Inflammatory macrophage treated with lipopolysaccharide for 1 hour (primary cell): Measurements from ENCODE around the gene PARD6B.
"Not testable (repeated sequence)": the region's sequence is repeated elsewhere in the genome, so short reads cannot be mapped to it uniquely, and the experiment has no call there.

Experiments
- DNase-seq, 2 donors: peaks; one replicate each; pipeline ENCODE4 v3.0.0-alpha.2; 2020 to 2022

Gene PARD6B

DNA sequence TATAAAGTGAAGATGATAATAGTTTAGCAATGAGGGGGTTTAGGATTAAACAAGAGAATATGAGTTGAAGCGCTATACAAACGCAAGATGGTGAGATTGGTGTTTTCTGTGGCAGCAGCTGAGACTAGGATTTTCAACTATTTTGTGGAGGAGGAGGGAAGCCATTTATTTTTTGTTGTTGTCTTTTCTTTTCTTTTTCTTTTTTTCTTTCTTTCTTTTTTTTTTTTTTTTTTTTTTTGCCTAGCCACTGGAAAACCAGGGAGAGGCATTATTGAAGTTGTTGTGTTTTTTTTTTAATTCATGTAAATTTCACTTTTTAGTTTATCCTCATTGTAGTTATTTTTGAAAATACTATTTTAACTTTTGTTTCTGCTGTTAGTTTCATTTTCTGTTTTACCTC is 15.9 kb downstream of the PARD6B start:
- no peak for DNase-seq

DNA sequence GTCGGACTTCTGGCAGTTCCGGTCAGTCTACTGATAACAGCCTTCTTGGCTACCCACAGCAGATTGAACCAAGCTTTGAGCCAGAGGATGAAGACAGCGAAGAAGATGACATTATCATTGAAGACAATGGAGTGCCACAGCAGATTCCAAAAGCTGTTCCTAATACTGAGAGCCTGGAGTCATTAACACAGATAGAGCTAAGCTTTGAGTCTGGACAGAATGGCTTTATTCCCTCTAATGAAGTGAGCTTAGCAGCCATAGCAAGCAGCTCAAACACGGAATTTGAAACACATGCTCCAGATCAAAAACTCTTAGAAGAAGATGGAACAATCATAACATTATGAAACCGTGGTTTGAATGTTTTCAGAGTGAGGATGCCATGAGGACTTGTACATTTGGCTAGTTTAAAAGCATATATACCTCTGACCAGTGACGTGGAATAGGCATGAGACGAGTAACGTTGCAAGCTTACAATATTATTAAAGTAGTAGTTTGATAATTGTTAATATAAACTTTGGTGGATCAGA is 18.8 kb downstream of the PARD6B start:
- DNase-seq = no peak

DNA sequence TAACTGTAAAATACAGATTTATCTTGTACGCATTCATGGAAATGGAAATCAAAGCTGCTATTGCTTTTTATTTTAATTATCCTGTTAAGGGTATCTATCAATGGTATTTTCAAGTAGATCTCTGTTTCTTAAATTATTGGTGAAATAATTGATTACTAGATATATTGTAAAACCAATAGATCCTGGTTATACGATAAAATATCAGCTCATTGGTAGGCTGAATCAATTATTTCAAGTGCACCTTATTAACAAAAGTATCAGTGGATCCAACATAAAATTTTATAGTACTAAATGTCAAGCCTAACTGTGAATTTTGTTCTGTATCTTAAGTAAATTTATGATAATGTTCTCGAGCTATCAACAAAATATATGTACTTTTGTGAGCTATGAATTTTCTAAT is 21.8 kb downstream of the PARD6B start:
- DNase-seq = no peak

DNA sequence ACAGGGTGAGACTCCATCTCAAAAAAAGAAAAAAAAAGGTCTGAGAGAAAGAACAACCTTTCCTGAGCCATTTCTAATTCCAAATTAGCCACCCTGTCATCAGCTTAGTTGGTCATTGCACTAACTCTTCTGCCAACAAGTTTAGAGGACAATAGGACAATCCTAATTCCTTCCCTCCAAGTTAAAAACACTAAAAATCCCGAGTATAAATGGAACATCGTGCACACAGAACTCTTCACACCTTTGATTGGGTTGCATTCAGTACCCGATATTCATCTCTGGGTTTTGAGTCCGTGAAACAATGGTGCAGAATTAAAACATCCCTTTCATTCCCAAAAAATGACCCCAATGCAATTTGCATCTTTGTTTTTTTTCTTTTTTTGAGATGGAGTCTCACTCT is 23.0 kb downstream of the PARD6B start:
- DNase-seq = no peak

DNA sequence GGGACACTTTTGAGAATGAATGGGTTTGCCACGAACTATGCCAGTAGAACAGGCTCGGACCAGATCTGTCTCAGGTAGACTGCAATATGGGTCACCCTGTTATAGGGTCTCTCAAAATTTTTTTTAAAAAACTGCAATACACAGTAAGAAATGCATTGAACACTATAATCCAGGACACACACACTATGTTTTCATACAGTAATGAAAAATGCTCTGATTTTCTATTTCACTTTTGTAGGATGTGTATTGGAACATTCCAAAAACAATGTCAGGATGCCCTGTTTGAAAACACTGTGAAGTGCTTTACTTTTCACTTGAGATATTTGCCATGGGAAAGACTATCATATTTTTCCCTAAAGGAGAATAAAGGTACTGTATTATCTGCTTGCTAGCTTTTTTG is 25.1 kb downstream of the PARD6B start:
- no peak for DNase-seq

DNA sequence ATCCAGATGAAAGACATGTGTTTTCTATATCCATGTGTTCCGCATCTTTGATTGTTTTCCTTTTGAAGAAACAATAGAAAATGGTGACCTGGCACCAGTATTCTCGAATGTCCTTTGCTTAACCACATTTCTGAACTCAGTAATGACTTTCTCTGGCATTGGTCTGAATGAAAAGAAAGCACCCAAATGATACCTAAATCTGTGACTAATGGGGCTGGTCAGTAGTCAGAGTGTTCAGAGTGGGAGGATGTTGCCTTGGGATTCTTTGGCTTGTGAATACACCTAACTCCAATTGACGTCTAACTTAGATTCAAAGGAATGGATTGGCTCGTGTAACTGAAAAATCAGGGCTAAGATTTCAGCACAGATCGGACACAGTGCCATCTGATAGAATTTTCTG is 27.1 kb downstream of the PARD6B start:
- DNase-seq = no peak

DNA sequence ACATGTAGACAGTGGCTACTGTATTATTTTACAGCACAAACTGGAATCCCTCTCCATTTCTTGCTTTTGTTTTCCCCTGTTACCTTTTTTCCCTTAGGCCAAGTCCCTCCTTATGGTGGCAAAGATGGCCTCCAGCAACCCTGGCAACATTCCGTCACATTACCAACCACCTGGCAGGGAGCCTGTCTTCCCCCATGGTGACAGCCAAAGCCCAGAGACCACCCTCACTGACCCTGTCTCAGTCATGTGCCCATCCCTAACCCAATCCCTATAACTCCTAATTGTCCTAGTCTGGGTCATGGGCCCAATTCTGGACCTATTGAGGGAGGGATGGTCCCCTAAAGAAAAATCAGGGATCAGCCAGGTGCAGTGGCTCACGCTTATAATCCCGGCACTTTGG is 27.6 kb downstream of the PARD6B start:
- no peak for DNase-seq

DNA sequence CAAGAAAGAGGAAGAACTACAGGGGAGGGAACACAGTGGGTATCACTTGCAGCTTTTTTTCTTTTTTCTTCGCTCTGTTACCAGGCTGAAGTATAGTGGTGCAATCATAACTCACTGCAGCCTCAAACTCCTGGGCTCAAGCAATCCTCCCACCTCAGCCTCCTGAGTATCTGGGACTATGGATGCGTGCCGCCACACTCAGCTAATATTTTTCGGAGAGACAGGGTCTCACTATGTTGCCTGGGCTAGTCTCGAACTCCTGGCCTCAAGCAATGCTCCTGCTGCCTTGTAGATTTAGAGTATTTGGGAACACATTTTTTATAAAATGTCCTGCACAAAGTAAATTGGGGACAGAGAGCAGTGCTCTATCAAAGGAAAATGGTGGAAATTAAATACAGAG is 28.3 kb downstream of the PARD6B start:
- no peak for DNase-seq

DNA sequence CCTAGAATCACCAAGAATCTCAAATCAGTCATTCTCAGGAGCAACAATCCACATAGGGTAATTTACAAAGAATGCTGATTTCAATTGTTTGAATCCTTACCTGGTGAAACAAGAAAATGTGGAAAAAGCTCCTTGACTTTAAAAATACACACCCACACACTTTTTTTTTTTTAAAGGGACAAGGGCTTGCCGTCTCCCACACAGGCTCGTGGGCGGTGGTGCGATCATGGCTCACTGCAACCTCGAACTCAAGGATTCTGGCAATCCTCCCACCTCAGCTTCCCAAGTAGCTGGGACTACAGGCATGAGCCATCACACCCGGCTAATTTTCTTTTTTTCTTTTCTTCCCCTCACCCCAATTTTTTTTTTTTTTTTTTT is 30.7 kb downstream of the PARD6B start:
- no peak for DNase-seq

DNA sequence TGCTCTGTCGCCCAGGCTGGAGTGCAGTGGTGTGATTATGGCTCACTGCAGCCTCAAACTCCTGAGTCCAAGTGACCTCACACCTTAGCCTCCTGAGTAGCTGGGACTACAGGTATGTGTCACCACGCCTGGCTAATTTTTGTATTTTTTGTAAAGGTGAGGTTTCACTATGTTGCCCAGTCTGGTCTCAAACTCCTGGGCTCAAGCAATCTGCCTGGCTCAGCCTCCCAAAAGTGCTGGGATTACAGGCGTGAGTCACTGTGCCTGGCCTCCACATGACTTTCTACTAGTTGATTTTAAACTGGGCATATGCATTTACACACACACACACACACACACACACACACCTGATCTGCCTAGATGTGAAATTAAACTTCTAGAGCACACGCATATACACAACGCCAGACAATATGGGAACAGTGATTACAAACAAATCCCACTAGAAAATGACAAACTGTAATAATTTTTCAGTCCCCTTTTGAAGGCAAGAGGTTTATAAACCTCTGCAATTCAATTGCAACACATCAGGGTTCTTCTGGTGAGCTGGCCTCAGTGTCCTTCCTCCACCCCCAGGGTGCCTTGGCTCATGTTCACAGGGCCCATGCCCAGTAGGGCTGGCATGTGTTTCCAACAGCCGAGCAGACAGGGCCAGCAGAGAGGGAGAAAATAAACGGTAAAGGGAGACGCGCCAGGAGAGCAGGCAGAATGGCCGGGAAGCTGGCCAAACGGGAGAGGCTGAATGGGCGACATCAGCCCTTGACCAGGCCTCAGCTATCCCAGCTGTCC is 31.2 kb downstream of the PARD6B start:
- no peak for DNase-seq

DNA sequence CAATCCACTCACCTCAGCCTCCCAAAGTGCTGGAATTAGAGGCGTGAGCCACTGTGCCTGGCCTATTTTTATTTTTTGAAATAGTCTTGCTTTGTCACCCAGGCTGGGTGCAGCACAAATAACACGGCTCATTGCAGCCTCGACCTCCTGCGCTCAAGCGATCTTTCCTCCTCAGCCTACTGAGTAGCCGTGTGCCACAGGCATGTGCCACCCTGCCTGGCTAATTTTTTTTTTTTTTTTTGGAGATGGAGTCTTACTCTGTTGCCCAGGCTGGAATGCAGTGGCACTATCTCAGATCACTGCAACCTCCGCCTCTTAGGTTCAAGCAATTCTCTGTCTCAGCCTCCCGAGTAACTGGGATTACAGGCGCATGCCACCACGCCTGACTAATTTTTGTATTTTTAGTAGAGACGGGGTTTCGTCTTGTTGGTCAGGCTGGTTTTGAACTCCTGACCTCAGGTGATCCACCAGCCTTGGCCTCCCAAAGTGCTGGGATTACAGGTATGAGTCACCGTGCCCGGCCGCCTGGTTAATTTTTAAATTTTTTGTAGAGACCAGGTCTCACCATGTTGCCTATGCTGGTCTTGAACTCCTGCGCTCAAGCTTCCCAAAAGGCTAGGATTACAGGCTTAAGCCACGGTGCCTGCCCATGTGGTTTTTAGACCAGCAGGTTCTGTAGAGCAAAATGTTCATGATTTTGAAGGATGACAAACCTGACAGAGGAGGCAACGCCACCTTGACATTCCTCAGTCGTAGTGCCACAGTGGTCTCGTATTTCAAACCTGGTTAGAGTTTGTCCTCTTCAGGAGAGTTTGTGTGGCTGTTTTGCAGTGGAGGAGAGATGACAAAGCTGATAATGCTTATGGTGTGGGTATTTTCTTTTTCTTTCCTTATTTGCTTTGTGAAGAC is 32.4 kb downstream of the PARD6B start:
- DNase-seq = not testable (repeated sequence)

DNA sequence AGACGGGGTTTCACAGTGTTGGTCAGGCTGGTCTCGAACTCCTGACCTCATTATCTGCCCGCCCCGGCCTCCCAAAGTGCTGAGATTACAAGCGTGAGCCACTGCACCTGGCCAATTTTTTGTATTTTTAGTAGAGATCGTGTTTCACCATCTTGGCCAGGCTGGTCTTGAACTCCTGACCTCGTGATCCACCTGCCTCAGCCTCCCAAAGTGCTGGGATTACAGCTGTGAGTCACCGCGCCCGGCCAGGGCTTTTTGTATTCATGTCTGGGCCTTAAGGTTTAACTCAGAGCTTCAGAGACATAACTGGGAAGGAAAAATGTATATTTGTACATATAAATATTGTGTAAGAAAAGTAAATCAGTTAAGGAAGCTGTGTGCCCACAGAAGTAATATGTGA is 33.9 kb downstream of the PARD6B start:
- DNase-seq = not testable (repeated sequence)

DNA sequence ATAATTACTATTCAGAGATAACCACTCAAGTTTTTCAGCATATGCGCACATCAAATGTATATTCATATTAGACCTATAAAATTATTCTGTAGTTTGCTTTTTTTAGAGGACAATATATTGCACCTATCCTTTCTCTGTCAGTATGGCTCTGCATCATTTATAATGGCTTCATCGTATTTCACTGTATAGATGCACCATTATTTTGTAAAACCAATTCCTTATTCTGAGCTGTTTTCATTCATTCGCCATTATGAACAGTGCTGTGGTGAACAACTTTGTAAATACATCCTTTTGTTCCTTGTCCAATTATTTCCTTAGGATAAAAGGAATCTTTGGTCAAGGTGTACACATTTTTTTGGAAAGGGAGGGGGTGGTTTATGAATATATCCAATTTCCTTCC is 34.3 kb downstream of the PARD6B start:
- DNase-seq = no peak

DNA sequence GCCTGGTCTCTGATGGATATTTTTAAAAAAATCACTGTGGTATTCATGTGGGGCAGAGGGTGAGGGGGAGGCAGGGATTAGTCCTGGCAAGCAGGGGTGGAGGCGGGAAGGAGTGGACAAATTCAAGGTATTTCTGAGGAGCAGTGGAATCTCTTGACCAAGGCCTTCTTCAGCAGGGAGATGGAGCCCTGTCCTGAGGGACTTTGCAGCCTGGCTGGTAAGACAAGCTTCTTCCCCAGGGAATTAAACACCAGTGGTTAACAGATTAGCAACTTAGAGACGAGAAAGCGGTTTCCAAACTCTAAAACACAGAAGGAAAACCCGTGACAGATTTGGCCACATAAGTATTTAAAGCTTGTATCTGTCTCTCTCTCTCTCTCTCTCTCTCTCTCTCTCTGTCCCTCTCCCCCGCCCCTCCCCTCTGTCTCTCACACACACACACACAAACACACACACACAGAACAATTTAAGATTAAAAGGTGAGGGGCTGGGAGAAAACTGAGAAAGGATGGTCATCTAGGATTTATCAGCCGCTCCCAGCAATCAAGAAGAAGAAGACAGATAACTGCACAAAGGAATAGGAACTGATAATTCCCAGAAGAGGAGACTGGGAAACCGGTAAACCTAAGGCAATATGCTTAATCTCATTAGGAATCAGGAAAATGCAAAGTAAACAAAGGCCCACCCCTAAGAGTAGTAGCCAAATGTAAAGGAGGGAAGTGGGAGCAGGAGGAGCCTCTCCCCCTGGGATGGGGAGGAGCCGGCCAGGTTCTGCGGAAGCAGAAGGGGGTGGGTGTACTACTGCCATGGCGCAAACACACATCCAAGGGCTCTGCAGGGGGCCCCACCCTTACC is 35.8 kb downstream of the PARD6B start:
- not testable (repeated sequence) for DNase-seq

DNA sequence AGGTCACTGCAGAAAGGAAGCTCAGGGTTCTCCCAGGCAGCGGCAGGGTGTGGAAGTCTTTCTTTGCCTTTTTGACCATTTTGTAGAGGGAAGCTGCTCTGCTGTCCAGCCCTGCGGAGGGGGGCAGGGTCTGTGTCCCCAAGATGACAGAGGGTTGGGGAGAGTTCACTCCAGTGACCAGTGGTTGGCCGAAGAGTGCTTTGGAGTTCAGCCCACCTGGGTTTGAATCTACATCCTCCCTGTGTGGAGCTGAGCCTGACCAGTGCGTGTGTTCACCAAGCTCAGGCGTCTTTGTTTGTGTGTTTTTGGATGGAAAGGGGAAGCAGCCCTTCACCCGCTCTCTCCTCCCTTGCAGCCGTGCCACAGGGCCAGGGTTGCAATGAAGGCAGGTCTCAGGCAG is 37.6 kb downstream of the PARD6B start:
- DNase-seq = not testable (repeated sequence)

DNA sequence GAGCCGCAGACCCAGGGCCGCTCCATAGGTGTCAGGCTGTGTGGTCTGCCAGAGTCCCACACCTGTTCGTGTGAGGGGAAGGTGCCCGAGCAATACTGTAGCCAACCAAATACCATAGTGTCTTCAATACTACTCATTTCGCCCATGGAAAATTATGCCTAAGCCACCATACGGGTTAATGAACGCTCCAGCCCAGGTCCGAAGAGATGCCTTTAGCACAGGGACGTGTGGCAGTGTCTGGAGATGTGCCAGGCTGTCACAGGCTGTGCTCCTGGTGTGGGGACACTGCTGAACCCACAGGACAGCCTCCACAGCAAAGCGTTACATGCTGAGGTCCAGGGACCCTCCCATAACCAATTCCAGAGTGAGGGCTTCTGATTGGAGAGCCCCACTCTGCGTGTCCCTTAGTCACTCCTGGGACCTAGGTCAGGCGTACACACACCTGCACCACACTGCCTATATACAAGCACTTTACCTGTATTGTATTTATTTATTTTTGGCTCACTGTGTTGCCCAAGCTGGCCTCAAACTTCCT is 38.2 kb downstream of the PARD6B start:
- not testable (repeated sequence) for DNase-seq

DNA sequence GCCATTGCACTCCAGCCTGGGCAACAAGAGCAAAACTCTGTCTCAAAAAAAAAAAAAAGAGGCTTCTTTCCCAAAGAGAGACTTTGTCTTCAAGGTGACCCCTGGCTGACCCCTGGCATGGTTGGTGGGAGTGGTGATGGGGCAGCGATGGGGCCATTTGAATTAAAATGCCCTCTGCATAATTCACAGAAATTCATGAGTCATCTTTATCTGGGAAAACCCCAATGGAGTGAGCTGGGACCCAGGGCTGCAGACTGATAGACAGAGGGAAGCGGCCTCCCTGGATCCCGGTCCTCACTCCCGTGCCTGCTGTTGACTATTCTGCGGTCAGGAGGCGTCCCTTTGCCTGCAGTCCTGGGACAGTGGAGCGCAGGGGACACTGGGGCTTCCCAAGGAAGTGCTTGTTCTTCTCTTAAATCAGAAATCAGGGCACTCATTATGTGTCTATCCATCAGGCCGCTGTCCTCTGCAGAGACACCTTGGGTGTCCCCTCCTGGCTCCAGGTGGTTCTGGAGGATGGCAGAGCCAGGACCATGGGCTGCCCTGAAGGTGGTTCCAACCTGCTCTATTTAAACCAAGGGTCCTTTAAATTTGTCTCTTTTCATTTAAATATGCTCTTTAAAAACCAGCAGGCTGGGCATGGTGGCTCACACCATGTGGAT is 40.2 kb downstream of the PARD6B start:
- DNase-seq = not testable (repeated sequence)

DNA sequence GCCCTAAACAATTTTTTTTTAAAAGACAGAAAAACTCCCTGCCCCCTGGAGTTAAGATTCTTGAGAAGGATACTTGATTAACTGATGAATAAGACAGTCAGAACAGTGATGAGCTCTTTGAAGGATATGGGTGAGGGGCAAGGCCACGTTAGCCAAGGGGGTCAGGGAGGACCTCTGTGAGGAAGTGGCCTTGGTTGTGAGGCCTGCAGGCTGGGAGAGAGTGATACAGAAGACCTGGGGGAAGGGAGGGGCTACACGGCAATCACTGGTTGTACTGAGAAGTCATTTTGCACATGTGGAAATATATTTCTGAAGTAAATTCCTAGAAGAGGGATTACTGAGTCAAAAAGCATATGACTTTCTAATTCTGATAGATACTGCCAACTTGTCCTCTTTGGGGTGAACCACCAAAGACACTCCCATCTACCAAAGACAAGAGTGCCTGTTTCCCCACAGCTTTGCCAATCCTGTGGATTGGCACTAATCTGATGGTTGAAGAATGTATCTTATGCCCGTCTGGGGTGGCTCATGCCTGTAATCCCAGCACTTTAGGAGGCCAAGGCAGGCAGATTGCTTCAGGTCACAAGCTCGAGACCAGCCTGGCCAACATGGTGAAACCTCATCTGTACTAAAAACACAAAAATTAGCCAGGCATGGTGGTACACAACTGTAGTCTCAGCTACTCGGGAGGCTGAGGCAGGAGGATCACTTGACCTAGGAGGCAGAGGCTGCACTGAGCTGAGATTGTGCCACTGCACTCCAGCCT is 41.2 kb downstream of the PARD6B start:
- DNase-seq = no peak

DNA sequence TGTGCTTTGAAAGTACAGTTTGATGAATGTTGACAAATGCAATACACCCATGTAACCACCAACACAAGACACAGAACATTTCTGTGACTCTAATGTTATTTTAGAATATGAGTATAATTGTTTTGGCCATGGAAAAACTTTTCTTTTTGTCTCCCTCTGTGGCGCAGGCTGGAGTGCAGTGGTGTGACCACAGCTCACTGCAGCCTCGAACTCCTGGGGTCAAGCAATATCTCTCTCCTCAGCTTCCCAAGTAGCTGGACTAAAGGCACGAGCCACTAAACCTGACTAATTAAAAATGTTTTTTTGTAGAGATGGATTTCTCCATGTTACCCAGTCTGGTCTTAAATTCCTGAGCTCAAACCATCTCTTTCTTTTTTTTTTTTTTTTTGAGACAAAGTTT is 43.1 kb downstream of the PARD6B start:
- DNase-seq = no peak

DNA sequence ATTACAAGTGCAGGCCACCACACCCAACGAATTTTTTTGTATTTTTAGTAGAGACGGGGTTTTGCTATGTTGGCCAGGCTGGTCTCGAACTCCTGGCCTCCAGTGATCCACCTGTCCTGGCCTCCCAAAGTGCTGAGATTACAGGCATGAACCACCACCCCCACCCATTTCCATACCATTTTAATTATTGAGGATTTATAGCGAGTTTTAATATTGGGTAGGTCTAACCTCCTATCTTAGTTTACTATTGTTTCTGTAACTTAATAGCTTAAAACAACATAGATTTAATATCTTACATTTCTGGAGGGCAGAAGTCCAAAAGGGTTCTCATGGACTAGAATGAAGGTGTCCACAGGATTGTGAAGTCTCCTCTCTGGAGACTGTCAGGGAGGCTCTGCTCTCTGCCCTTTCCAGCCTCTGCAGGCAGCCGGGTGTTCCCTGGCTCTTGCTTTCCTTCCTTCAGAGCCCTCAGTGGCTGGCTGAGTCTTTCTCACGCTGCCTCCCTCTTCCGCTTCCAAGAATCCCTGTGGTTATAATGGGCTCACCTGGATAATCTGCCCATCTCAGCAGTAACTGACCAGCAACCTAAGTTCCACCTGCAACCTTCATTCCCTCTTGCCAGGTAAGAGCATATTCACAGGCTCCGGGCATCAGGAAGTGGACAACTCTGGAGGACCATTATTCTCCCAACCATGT is 44.9 kb downstream of the PARD6B start:
- no peak for DNase-seq

DNA sequence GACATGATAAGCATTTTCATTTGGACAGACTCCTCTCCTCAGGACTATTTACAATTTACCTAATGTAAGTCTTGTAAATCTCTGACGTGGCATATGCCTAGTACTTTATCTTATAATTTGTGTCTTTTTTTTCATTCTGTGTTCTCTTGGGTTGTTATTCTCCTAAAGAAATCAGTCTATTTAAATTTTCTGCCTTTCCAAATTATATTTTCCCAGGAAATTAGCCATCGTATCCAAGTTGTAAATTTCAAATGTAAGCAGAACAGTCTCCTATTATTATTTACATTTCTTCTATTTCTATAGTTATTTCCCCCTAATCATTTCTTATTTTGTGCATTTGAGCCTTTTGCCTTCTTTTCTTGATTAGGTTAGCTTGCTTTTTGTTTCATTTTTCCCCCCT is 46.0 kb downstream of the PARD6B start:
- DNase-seq = no peak
